ENCODE measurements around the gene ZBTB44.

- TF ChIP-seq CTCF (IDR thresholded peaks at IDR 0.05) (no peak), POLR2A (IDR thresholded peaks at IDR 0.05) (no peak)
Observed at GRCh38 chr11:130246270-130246669, 68.4 kb downstream of the ZBTB44 start.
